ENCODE data around the gene ADAMTS6.
"Not testable (repeated sequence)": the region's sequence is repeated elsewhere in the genome, so short reads cannot be mapped to it uniquely, and the experiment has no call there.

ADAMTS6 gene

DNA sequence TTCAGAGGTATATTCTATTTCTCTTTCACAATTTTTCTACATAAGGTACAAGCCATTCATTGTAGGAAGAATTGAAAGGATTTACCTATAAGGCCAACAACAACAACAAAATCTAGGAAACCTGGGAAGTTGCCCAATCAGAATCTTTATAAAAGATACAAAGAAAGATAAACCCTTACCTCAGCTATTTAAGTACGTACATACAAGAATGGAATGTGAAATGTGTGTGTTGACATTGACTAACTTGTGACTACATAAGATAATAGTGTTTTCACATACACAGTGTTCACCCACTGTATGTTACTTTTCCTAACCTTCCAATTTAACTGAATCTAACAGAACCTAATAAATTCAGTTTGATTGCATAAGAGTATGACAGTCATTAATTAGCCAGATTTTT, 154.1 kb downstream of the ADAMTS6 start:
- no CpG with 5 or more reads among the region's 1 CpG for WGBS, 2 donors (ENCODE audit: extremely low coverage in 2 of 2, insufficient read length in 2 of 2, insufficient replicate concordance in 1 of 2)
- no peak overlapping the region for H2BK5ac ChIP-seq (ENCODE audit: low read length)
- no peak overlapping the region for H4K91ac ChIP-seq (ENCODE audit: low read depth, low read length, poor library complexity)
- H3K4ac ChIP-seq (ENCODE audit: low read length) = no peak overlapping the region
- no peak for DNase-seq (ENCODE audit: low spot score)
- no peaks in the 10 kb centered on the region for H3K9me3 ChIP-seq (replicated peaks in 1 of 2; ENCODE audit: control insufficient read depth in 2 of 2, insufficient read depth in 1 of 2, low read depth in 1 of 2, low read length in 2 of 2)
- no peaks in the 10 kb centered on the region for H3K27me3 ChIP-seq (ENCODE audit: control insufficient read depth in 3 of 3, insufficient read depth in 3 of 3, low read depth in 1 of 3, low read length in 3 of 3)
- no peak overlapping the region for H2BK15ac ChIP-seq (ENCODE audit: low read length)
- no peak overlapping the region for H2AK5ac ChIP-seq (ENCODE audit: low read depth, low read length)
- no peaks in the 10 kb centered on the region for H3K79me1 ChIP-seq (ENCODE audit: low read depth, low read length)
- H3K23ac ChIP-seq (ENCODE audit: low read depth, low read length, poor library complexity) = no peak overlapping the region
- H2BK120ac ChIP-seq (ENCODE audit: low read depth, low read length) = no peak overlapping the region
- peaks cover 4 to 7% of the 10 kb centered on the region in 2 donors for H3K4me1 ChIP-seq (ENCODE audit: control insufficient read depth in 2 of 2, insufficient read depth in 1 of 2, low read depth in 1 of 2, low read length in 2 of 2)
- no peak overlapping the region for H3K9ac ChIP-seq (ENCODE audit: low read depth, low read length, poor library complexity)
- H4K8ac ChIP-seq (ENCODE audit: low read depth, low read length) = no peak overlapping the region
- no peak overlapping the region for H3K27ac ChIP-seq (replicated peaks; ENCODE audit: low read length)
- no peak overlapping the region for H3K4me2 ChIP-seq (ENCODE audit: insufficient read depth, low read length, poor library complexity, severe bottlenecking)
- no peak overlapping the region for H2BK12ac ChIP-seq (ENCODE audit: low read length)
- no peak overlapping the region for H2AFZ ChIP-seq (ENCODE audit: low read length)
- no peaks in the 10 kb centered on the region for H3K36me3 ChIP-seq (replicated peaks in 1 of 2; ENCODE audit: control insufficient read depth in 2 of 2, insufficient read depth in 2 of 2, low read length in 2 of 2)
- H3K18ac ChIP-seq (ENCODE audit: low read length) = no peak overlapping the region
- H3K4me3 ChIP-seq (ENCODE audit: low read length in 2 of 2) = no peak overlapping the region
- no peak overlapping the region for H3K14ac ChIP-seq (ENCODE audit: low read length)

DNA sequence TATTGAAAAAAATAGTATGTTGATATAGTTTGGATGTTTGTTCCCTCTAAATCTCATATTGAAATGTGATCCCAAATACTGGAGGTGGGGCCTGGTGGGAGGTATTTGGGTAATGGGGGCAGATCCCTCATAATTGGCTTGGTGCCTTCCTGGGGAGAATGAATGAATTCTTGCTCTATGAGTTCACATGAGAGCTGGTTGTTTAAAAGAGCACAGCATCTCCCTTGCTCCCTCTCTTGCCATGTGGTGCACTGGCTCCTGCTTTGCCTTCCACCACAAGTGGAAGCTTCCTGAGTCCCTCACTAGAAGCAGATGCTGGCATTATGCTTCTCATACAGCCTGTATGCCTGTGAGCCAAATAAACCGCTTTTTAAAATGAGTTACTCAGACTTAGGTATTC, 154.8 kb downstream of the ADAMTS6 start:
- Histone ChIP-seq H3K27ac (replicated peaks; ENCODE audit: low read length) (no peak overlapping the region), H2BK5ac (ENCODE audit: low read length) (no peak overlapping the region), H3K4me1 (ENCODE audit: control insufficient read depth in 2 of 2, insufficient read depth in 1 of 2, low read depth in 1 of 2, low read length in 2 of 2) (peaks cover 4 to 7% of the 10 kb centered on the region in 2 donors), H3K23ac (ENCODE audit: low read depth, low read length, poor library complexity) (no peak overlapping the region), H2AFZ (ENCODE audit: low read length) (no peak overlapping the region), H3K14ac (ENCODE audit: low read length) (no peak overlapping the region), H4K8ac (ENCODE audit: low read depth, low read length) (no peak overlapping the region), H3K4ac (ENCODE audit: low read length) (no peak overlapping the region), H3K4me2 (ENCODE audit: insufficient read depth, low read length, poor library complexity, severe bottlenecking) (no peak overlapping the region), H3K36me3 (replicated peaks in 1 of 2; ENCODE audit: control insufficient read depth in 2 of 2, insufficient read depth in 2 of 2, low read length in 2 of 2) (no peaks in the 10 kb centered on the region), H2AK5ac (ENCODE audit: low read depth, low read length) (no peak overlapping the region), H3K9ac (ENCODE audit: low read depth, low read length, poor library complexity) (no peak overlapping the region), H3K27me3 (ENCODE audit: control insufficient read depth in 3 of 3, insufficient read depth in 3 of 3, low read depth in 1 of 3, low read length in 3 of 3) (no peaks in the 10 kb centered on the region), H3K79me1 (ENCODE audit: low read depth, low read length) (no peaks in the 10 kb centered on the region), H2BK120ac (ENCODE audit: low read depth, low read length) (no peak overlapping the region), H3K4me3 (ENCODE audit: low read length in 2 of 2) (no peak overlapping the region), H3K18ac (ENCODE audit: low read length) (no peak overlapping the region), H2BK12ac (ENCODE audit: low read length) (no peak overlapping the region), H2BK15ac (ENCODE audit: low read length) (no peak overlapping the region), H3K9me3 (replicated peaks in 1 of 2; ENCODE audit: control insufficient read depth in 2 of 2, insufficient read depth in 1 of 2, low read depth in 1 of 2, low read length in 2 of 2) (no peaks in the 10 kb centered on the region), H4K91ac (ENCODE audit: low read depth, low read length, poor library complexity) (no peak overlapping the region)
- WGBS, 2 donors (ENCODE audit: extremely low coverage in 2 of 2, insufficient read length in 2 of 2, insufficient replicate concordance in 1 of 2) = no CpG with 5 or more reads among the region's 1 CpG
- DNase-seq (ENCODE audit: low spot score) = no peak

DNA sequence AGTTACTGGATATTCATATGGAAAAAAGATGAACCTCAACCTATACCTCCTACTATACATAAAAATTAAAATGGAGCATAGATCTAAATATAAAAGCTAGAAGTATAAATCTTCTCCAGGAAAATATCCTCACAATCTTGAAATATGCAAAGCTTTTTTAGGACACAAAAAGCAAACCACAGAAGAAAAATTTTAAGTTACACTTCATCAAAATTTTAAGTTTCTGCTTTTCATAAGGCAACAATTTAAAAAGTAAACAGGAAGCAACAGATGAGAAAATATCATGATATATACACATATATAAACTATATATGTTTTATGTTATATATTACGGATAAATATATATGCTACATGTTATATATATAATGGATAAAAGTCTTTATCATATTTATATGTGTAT, 157.5 kb downstream of the ADAMTS6 start:
- no peak overlapping the region for H2AK5ac ChIP-seq (ENCODE audit: low read depth, low read length)
- H3K18ac ChIP-seq (ENCODE audit: low read length) = no peak overlapping the region
- no peak overlapping the region for H3K4me2 ChIP-seq (ENCODE audit: insufficient read depth, low read length, poor library complexity, severe bottlenecking)

DNA sequence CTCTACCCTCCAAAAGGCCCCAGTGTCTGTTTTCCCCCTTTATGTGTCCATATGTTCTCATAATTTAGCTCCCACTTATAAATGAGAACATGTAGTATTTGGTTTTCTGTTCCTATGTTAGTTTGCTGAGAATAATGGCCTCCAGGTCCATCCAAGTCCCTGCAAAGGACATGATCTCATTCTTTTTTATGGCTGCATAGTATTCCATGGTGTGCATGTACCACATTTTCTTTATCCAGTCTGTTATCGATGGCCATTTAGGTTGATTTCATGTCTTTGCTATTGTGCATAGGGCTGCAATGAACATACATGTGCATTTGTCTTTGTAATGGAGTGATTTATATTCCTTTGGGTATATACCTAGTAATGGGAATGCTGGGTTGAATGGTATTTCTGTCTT, 161.0 kb downstream of the ADAMTS6 start:
- H3K4me1 ChIP-seq (ENCODE audit: control insufficient read depth in 2 of 2, insufficient read depth in 1 of 2, low read depth in 1 of 2, low read length in 2 of 2); H2AK5ac ChIP-seq (ENCODE audit: low read depth, low read length); H3K79me1 ChIP-seq (ENCODE audit: low read depth, low read length); H3K9me3 ChIP-seq (replicated peaks in 1 of 2; ENCODE audit: control insufficient read depth in 2 of 2, insufficient read depth in 1 of 2, low read depth in 1 of 2, low read length in 2 of 2); H2BK15ac ChIP-seq (ENCODE audit: low read length); H2BK5ac ChIP-seq (ENCODE audit: low read length); H3K4me2 ChIP-seq (ENCODE audit: insufficient read depth, low read length, poor library complexity, severe bottlenecking); H3K27me3 ChIP-seq (ENCODE audit: control insufficient read depth in 3 of 3, insufficient read depth in 3 of 3, low read depth in 1 of 3, low read length in 3 of 3); H3K4me3 ChIP-seq (ENCODE audit: low read length in 2 of 2); H2BK120ac ChIP-seq (ENCODE audit: low read depth, low read length); H3K18ac ChIP-seq (ENCODE audit: low read length); H3K14ac ChIP-seq (ENCODE audit: low read length); DNase-seq (ENCODE audit: low spot score); H3K4ac ChIP-seq (ENCODE audit: low read length); H4K91ac ChIP-seq (ENCODE audit: low read depth, low read length, poor library complexity); H3K36me3 ChIP-seq (replicated peaks in 1 of 2; ENCODE audit: control insufficient read depth in 2 of 2, insufficient read depth in 2 of 2, low read length in 2 of 2); H3K9ac ChIP-seq (ENCODE audit: low read depth, low read length, poor library complexity); H2AFZ ChIP-seq (ENCODE audit: low read length); H3K23ac ChIP-seq (ENCODE audit: low read depth, low read length, poor library complexity); H4K8ac ChIP-seq (ENCODE audit: low read depth, low read length); H3K27ac ChIP-seq (replicated peaks; ENCODE audit: low read length); H2BK12ac ChIP-seq (ENCODE audit: low read length): not testable (repeated sequence)
- no CpG with 5 or more reads among the region's 1 CpG for WGBS, 2 donors (ENCODE audit: extremely low coverage in 2 of 2, insufficient read length in 2 of 2, insufficient replicate concordance in 1 of 2)

More for the DNA sequence above, 157.5 kb downstream of the ADAMTS6 start:
- Histone ChIP-seq H3K23ac (ENCODE audit: low read depth, low read length, poor library complexity) (no peak overlapping the region), H4K8ac (ENCODE audit: low read depth, low read length) (no peak overlapping the region), H3K36me3 (replicated peaks in 1 of 2; ENCODE audit: control insufficient read depth in 2 of 2, insufficient read depth in 2 of 2, low read length in 2 of 2) (no peaks in the 10 kb centered on the region), H3K4me3 (ENCODE audit: low read length in 2 of 2) (no peak overlapping the region), H3K9me3 (replicated peaks in 1 of 2; ENCODE audit: control insufficient read depth in 2 of 2, insufficient read depth in 1 of 2, low read depth in 1 of 2, low read length in 2 of 2) (no peaks in the 10 kb centered on the region), H2BK15ac (ENCODE audit: low read length) (no peak overlapping the region), H3K9ac (ENCODE audit: low read depth, low read length, poor library complexity) (no peak overlapping the region), H3K27me3 (ENCODE audit: control insufficient read depth in 3 of 3, insufficient read depth in 3 of 3, low read depth in 1 of 3, low read length in 3 of 3) (no peaks in the 10 kb centered on the region), H2BK5ac (ENCODE audit: low read length) (no peak overlapping the region), H3K14ac (ENCODE audit: low read length) (no peak overlapping the region), H2AFZ (ENCODE audit: low read length) (no peak overlapping the region), H2BK120ac (ENCODE audit: low read depth, low read length) (no peak overlapping the region), H3K27ac (replicated peaks; ENCODE audit: low read length) (no peak overlapping the region), H3K4me1 (ENCODE audit: control insufficient read depth in 2 of 2, insufficient read depth in 1 of 2, low read depth in 1 of 2, low read length in 2 of 2) (peaks cover under 1 to 4% of the 10 kb centered on the region in 2 donors), H3K4ac (ENCODE audit: low read length) (no peak overlapping the region), H4K91ac (ENCODE audit: low read depth, low read length, poor library complexity) (no peak overlapping the region), H2BK12ac (ENCODE audit: low read length) (no peak overlapping the region), H3K79me1 (ENCODE audit: low read depth, low read length) (no peaks in the 10 kb centered on the region)
- no CpG with 5 or more reads among the region's 1 CpG for WGBS, 2 donors (ENCODE audit: extremely low coverage in 2 of 2, insufficient read length in 2 of 2, insufficient replicate concordance in 1 of 2)
- no peak for DNase-seq (ENCODE audit: low spot score)
